Lung (tissue), 12 donors: ENCODE data around the gene PRR20G. TPM values are rescaled to one million over a fixed set of nuclear protein-coding genes. Genes with fewer than 3 reads are reported as not detected.
"Not testable (repeated sequence)": the region's sequence is repeated elsewhere in the genome, so short reads cannot be mapped to it uniquely, and the experiment has no call there.

Experiments
- ATAC-seq: fragments of 200-7000 bp; cut with Tn5 transposase; one replicate; pipeline ENCODE4 v1.9.1; 2020; ENCODE audit warnings: moderate number of reproducible peaks; ENCODE audit not compliant: insufficient read depth, low FRiP score
- DNase-seq, 3 donors: peaks; one replicate each; pipeline ENCODE4 v3.0.0-alpha.2; 2013 to 2017
- H3K27ac ChIP-seq, 2 donors: one replicate each; pipeline ENCODE4 v1.5.1; 2013; ENCODE audit warnings: mild to moderate bottlenecking in 2 of 2, moderate library complexity in 2 of 2, control low read depth in 1 of 2, inconsistent platforms in 1 of 2, low read depth in 1 of 2, low read length in 1 of 2
- H3K27me3 ChIP-seq, 3 donors: one replicate each; pipeline ENCODE4 v1.5.1; 2013; ENCODE audit warnings: low read length in 2 of 3; ENCODE audit not compliant: control insufficient read depth in 3 of 3, insufficient read depth in 3 of 3
- H3K36me3 ChIP-seq, 4 donors: one replicate each; pipeline ENCODE4 v1.5.1; 2013; ENCODE audit warnings: low read length in 4 of 4, mild to moderate bottlenecking in 1 of 4, moderate library complexity in 1 of 4; ENCODE audit not compliant: control insufficient read depth in 4 of 4, insufficient read depth in 4 of 4
- H3K4me1 ChIP-seq, 5 donors: one replicate each; pipeline ENCODE4 v1.5.1; 2013; ENCODE audit warnings: low read length in 5 of 5, mild to moderate bottlenecking in 2 of 5, moderate library complexity in 1 of 5; ENCODE audit not compliant: control insufficient read depth in 5 of 5, insufficient read depth in 5 of 5
- H3K4me3 ChIP-seq: one replicate; pipeline ENCODE4 v1.5.1; 2013; ENCODE audit warnings: mild to moderate bottlenecking, control low read depth, moderate library complexity
- H3K9ac ChIP-seq, 2 donors: one replicate each; pipeline ENCODE4 v1.5.1; 2013; ENCODE audit warnings: low read length in 2 of 2, control low read depth in 1 of 2; ENCODE audit not compliant: insufficient read depth in 1 of 2
- H3K9me3 ChIP-seq, 4 donors: one replicate each; pipeline ENCODE4 v1.5.1; 2013; ENCODE audit warnings: low read length in 3 of 4, mild to moderate bottlenecking in 1 of 4, moderate library complexity in 1 of 4; ENCODE audit not compliant: control insufficient read depth in 4 of 4, insufficient read depth in 3 of 4
- CTCF ChIP-seq: IDR thresholded peaks from 2 replicates; pipeline ENCODE4 v1.5.1; 2012; ENCODE audit warnings: mild to moderate bottlenecking; ENCODE audit errors: control extremely low read depth, extremely low read depth
- WGBS, 2 donors: extraction: QIAGEN DNeasy Blood & Tissue Kit; methylation state at CpG; one replicate each; pipeline ENCODE4 v1.1.7; 2013; 5-methylcytosine and 5-hydroxymethylcytosine counted together
- polyA plus RNA-seq, 2 donors: library from polyadenylated mRNA; stranded (reverse); fragments of 200-250 nt; gene quantifications; one replicate each; pipeline ENCODE4 v1.2.1, GENCODE V29; 2013
- total RNA-seq, 2 donors: library from RNA; depleted of rRNA in 1 of 2; stranded (reverse); fragments of >200 nt in 1 of 2; gene quantifications; one replicate each; pipeline ENCODE4 v1.2.1, GENCODE V29; 2014 to 2021
- donor health status: control.
- donor health status: control.
- donor health status: Bipolar disorder and iron deficiency.
- donor health status: healthy.
- donor health status: DM: yes; HTN: yes; CAD: no.

The PRR20G gene
- total and polyA plus RNA-seq, 4 donors, result 0.05 TPM; not detected in 3

- no peak for TF ChIP-seq CTCF
- H3K9ac ChIP-seq, result no peak overlapping the region
- no peaks in the 10 kb centered on the region for H3K9me3 ChIP-seq
- no peaks in the 10 kb centered on the region for H3K27me3 ChIP-seq
- no peaks in the 10 kb centered on the region for H3K36me3 ChIP-seq
- no peak overlapping the region for H3K4me3 ChIP-seq
- no peak for ATAC-seq
- 78 to 81% methylated on average over 5 of the region's 5 CpGs for WGBS, 2 donors
- no peak for DNase-seq
- H3K27ac ChIP-seq, result no peak overlapping the region
- H3K4me1 ChIP-seq, result no peaks in the 10 kb centered on the region
Observed at GRCh38 chr3:127296959-127297358, 9.1 kb upstream of the PRR20G start.

GRCh38 chr3:127296166-127296565, 8.3 kb upstream of the PRR20G start:
- no peaks in the 10 kb centered on the region for H3K27me3 ChIP-seq
- DNase-seq, result no peak
- H3K27ac ChIP-seq, result no peak overlapping the region
- H3K4me3 ChIP-seq, result no peak overlapping the region
- 77 to 82% methylated on average over 3 of the region's 3 CpGs for WGBS, 2 donors
- ATAC-seq, result no peak
- no peaks in the 10 kb centered on the region for H3K9me3 ChIP-seq
- TF ChIP-seq CTCF, result no peak
- H3K4me1 ChIP-seq, result no peaks in the 10 kb centered on the region
- no peak overlapping the region for H3K9ac ChIP-seq
- no peaks in the 10 kb centered on the region for H3K36me3 ChIP-seq

GRCh38 chr3:127293650-127294049, 5.8 kb upstream of the PRR20G start:
- H3K9me3 ChIP-seq, DNase-seq, H3K36me3 ChIP-seq, ATAC-seq, H3K4me3 ChIP-seq, H3K9ac ChIP-seq, H3K27ac ChIP-seq, H3K27me3 ChIP-seq, H3K4me1 ChIP-seq: not testable (repeated sequence)
- 83 to 86% methylated on average over 16 of the region's 16 CpGs for WGBS, 2 donors

- H3K9ac ChIP-seq, result no peak overlapping the region
Observed at GRCh38 chr3:127291611-127292010, 3.8 kb upstream of the PRR20G start.

More at GRCh38 chr3:127291611-127292010, 3.8 kb upstream of the PRR20G start:
- H3K27ac ChIP-seq, result no peak overlapping the region
- ATAC-seq (no peak), DNase-seq (no peak)
- no peaks in the 10 kb centered on the region for H3K36me3 ChIP-seq
- TF ChIP-seq CTCF, result no peak
- no peak overlapping the region for H3K4me3 ChIP-seq
- peaks cover 0 to 1% (median 0%) of the 10 kb centered on the region in 5 donors for H3K4me1 ChIP-seq
- no peaks in the 10 kb centered on the region for H3K9me3 ChIP-seq
- H3K27me3 ChIP-seq, result no peaks in the 10 kb centered on the region
